Left colon (tissue), 2 donors: Measurements from ENCODE around the gene VPS50. TPM values are rescaled to one million over a fixed set of nuclear protein-coding genes. Genes with fewer than 3 reads are reported as not detected.

Source experiments
- ATAC-seq: fragments of 200-7000 bp; cut with Tn5 transposase; one replicate; pipeline ENCODE4 v1.9.1; 2020; ENCODE audit warnings: mild to moderate bottlenecking, moderate library complexity
- DNase-seq, 2 donors: peaks; one replicate each; pipeline ENCODE4 v3.0.0-alpha.2; 2020
- intact Hi-C, 2 donors: fragments of 100-400 bp; cut with DNase I in 1 of 2; cut with micrococcal nuclease in 1 of 2; formaldehyde crosslinking; loops; one replicate each; pipeline versions ENCODE4 v1.11.2 to v1.14.0; 2022; cut with DNase I, micrococcal nuclease
- total RNA-seq, 2 donors: library from RNA; stranded (reverse); fragmentation: NEBNext Ultra II Directional; extraction: Animal tissue kit (Norgen Biotek cat#: 25700); gene quantifications; one replicate each; pipeline ENCODE4 v1.2.1, GENCODE V29; 2021
- donor health status: DM: no; HTN: no; CAD: no.
- donor health status: DM: yes; HTN: yes; CAD: no.

Gene VPS50
- total RNA-seq, 2 donors from 2014 or later, result 27.6 to 28.6 TPM

DNA sequence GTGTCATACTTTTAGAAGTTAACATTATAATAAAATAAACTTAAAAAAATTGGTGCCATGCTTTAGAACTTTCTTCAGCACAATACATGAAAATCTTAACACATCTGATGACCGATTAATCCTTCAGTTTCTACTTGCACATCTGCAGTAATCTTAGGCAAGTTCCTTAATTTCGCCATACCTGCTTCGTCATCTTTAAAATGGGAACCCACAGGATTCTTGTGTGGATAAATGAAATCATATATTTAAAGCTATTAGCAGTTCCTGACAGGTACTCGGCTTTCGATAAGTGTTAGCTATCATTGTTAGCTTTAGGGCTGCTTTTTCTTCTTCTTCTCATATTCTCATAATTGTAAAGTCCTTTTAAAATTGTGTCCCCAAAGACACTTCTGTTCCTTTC lies 907 bp upstream of the VPS50 start:
- intact Hi-C loops, result no loop called here
- ATAC-seq (no peak), DNase-seq (no peak)

DNA sequence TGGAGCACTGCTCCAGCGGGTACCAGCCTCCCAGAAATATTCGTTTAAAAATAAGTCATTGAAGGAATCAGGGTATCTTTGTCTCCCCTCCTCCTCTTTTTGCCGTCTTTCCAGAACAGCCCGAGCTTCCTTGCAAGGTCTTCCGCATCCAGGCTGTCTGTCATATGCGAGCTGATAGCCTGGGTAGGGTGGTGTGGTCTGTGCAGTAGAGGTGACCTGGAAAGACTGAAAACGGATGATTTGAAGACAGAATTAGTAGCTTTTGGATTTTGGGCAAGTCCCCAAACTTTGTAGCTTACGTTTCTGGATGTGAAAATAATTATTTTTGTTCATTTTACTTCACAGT lies 480 bp downstream of the VPS50 start:
- DNase-seq (no peak), ATAC-seq (peak; percentile 34)
- intact Hi-C loops, result no loop called here

DNA sequence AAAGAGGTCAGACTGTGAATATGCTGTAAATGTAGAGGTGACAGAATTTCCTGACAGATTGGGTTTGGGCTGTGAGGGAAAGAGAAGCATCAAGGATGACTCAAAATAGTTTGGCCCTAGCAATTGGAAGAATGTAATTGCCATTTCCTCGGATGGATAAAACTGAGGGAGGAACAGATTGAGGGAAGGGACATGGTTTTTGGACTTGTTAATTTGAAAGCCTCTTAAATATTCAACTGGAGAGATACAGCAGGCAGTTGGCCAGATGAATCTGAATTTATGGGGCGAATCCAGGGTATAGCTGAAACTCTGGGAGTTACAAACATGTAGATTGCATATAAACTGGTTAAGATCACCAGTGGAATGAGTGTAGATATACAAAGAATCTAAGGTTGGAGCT lies 3.4 kb downstream of the VPS50 start:
- DNase-seq, result no peak
- intact Hi-C loops, result no loop called here

DNA sequence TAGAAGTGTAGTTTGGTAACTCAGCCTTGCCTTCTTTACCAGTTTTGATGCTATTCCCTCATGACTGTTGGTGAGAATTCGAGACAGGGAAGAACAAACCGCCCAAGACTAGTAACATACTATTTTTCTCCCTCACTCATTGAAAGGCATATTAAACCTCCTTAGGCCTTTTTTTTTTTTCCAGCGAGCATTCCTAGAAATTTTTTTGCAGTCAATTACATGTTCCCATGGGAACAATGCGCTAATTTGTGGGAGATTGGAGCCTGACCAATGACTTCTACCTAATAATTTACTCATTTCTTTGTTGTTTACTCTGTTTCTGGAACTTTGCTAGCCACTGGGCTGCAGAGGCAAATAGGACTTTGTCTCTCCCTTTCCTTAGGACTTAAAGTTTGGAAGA lies 6.0 kb downstream of the VPS50 start:
- no peak for ATAC-seq
- DNase-seq, result no peak
- intact Hi-C loops, result no loop called here

More for the DNA sequence above, 3.4 kb downstream of the VPS50 start:
- ATAC-seq, result no peak

DNA sequence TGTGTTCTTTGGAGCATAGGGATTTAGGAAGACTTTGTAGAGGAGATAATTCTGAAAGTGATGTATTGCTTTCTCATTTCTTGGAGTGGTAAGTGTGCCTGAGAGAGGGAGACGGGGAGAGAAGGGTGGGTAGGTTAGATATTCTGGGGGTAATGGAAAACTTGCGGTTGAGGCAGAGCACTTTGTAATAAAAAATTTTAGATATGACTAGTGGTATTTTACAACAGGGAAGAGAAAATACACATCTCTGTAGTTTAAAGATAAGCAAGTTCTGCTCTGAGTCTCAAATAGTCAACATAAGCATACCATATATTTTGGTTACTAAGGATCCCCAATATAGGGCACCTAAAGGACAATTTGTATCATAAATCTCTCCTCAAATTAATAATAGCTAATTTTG lies 6.6 kb downstream of the VPS50 start:
- ATAC-seq, result no peak
- DNase-seq, result no peak
- intact Hi-C loops, result no loop called here

DNA sequence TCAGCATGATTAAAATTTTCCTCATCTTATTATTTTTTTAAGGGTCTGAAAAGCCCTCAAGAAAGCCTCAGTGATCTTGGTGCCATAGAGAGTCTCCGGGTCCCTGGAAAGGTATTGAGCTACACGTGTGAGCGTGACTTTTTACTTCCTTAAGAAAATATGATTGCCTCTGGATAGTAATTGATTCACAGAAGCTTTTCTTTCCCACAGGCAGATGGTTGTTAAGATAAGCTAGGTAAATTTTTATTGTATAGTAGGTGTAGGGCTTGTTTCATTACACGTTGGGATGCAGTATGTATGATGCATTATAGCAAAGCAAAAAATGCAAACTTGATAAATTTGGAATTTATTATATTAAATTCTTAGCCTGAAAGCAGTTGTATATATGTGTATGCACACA lies 7.7 kb downstream of the VPS50 start:
- ATAC-seq, result peak; percentile 89
- intact Hi-C loops, result loop anchor here in 1 of 2 donors (10.0 kb wide), 1 partner anchor 315 kb away; no protein-coding TSS in a partner anchor
- DNase-seq, result no peak

DNA sequence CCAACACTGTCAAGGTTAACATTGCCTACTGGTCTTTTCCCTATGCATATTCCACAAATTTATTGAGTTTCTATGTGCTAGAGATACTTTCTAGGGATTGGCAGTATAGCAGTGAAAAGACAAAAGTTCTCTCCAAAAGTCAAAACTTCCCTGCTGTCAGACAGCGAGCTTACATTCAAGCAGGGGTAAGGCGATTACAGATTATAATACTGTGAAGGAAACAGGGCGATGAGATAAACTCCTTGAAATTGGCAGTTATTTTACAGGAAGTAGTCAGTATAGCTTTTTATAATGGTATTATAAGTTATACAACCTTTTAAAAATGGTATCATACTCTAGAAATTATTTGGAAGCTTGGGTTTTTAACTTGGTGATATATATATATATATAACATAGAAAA lies 9.9 kb downstream of the VPS50 start:
- DNase-seq (no peak), ATAC-seq (no peak)
- intact Hi-C loops, result loop anchor here in 1 of 2 donors (10.0 kb wide), 1 partner anchor 313 kb away; no protein-coding TSS in a partner anchor

DNA sequence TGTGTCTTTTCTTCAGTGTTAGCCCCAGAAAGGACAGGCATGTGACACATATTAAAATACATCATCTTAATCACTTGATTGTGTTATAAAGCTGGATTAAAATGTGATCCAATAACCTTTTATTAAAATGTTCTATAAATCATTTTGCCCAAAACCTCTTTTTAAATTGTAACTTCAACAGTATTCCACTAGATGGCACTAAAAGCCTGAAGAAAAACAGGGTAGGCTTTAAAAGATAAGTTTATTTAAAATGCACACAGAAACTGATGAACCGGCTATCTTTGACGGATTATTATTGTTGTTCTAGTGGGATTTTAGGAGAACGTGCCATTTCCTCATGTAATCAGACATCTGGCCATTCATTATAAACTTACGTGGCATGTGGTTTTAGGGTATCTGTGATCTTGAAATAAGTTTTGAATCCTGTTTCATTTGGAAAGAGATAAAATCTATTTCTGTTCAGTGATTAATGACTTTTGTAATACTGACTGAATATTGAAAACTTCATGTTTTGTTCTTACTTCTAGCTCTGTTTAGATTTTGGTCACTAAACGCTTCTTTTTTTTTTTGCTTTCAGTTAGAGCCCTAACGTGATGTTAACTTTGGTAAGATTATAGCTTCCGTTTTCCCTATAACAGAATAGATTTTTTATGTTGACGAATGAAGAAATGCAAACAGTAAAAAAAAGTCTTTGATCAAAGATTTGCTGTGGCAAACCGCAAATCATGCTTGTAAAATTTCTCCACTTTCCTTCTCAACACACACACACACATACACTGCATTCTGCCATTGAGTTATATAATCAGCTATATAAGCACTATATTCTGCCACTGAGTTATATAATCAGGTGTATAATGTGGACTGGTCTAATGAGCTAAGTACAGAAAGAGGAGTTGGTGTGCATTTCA lies 13.6 kb downstream of the VPS50 start:
- intact Hi-C loops, result loop anchor here in 1 of 2 donors (10.0 kb wide), 1 partner anchor 309 kb away; no protein-coding TSS in a partner anchor
- ATAC-seq (peak; percentile 83), DNase-seq (no peak)

DNA sequence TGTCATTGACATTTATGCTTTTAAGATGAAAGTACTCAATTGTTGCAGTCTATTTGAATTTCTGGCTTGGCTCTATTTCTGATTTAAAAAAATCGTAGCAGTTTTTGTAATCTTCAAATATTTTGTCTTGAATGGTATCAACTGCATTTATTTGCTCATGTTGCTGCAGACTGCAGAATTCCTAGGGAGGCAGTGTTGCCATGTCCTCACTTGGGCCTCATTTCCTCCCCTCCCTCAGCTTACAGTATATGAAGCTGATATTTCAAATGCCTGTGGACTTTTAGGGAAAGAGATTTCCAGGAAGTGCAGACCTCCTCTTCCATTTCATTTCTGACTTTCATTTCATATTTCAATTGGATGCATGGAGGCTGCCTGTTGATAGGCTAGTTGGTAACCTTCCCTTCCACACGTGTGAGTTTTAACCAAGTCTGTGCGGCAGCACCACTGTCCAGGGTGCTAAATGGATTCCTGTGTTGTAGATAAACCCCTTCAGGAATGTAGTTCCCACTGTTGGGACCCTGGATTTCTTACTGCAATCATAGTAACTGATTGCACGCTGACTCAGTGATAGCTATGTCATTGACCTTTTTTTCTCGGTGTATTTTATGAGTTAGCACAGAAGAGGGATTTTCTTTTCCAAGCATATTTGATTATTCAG lies 17.5 kb downstream of the VPS50 start:
- DNase-seq, result no peak
- intact Hi-C loops, result loop anchor here in 1 of 2 donors (10.0 kb wide), 1 partner anchor 305 kb away; no protein-coding TSS in a partner anchor

DNA sequence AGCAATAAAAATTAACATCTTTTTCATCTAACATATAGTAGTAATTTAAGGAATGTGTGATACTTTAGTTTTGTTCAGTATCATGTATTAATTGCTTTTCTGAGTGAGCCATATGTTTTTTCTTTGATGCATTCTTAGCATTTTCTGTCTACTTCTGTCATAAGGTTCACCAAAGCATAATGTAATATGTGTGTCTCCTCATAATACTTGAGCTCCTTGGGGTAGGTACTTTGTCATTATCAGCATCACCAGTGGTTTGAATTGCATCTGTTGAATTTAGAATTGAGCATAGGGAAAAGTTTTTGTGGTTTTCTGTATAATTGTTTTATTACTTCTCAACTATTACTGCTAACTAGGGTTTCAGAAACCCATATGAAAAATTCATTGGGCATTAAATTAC lies 26.5 kb downstream of the VPS50 start:
- ATAC-seq (no peak), DNase-seq (no peak)
- intact Hi-C loops, result no loop called here

More for the DNA sequence above, 17.5 kb downstream of the VPS50 start:
- ATAC-seq, result no peak

DNA sequence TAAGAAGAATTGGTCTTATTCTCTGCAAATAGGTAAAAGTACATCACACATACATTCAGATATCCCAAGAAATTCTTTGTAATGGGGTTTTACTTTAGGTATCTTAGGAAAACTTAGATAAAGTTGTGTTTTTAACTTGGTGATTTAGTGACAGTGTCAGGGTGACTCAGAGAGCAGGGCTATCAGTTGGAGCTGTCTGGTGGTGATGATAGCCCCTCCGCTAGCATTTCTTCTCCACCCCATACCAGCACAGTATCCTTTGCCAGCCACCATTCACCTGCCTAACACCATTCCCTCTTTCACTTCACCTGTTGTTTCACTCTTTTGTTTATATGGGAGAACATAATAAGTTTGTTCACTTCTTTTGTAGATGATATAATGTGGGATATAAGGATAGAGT lies 30.4 kb downstream of the VPS50 start:
- no peak for ATAC-seq
- intact Hi-C loops, result no loop called here
- DNase-seq, result no peak

DNA sequence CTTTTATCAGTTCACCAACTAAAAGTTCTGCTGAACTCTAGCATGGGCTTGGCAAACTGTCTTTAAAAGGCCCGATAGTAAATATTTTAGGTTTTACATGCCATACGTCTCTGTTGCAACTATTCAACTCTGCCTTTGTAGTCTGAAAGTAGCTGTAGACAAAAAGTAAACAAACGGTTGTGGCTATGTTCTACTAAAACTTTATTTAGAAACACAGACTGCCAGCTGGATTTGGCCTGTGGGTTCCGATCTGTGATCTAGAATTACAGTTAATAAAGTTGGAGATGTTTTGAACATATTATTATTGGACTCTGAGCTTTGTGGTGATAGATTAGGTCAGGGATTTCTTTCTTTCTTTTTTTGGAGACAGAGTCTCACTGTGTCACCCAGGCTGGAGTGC lies 33.1 kb downstream of the VPS50 start:
- intact Hi-C loops, result no loop called here
- ATAC-seq, result no peak
- DNase-seq, result no peak

DNA sequence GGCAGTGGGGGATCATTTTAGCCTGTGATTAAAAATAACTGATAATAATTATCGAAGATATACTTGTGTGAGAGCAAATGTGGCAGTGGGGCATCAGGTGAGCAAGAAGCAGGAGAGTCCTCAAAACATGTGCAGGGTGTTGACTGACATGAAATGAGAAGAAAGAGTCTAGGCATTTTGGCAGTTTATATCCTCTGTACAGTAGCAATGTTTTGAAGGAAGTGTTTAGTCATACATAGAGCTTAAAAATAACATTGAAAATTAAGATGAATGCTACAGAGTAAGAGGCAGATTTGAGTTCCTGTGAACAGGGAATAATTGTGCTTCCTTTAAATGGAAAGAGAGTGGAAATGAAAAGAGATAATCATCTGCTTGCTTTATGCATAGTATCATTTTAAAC lies 47.4 kb downstream of the VPS50 start:
- intact Hi-C loops, result no loop called here
- DNase-seq (no peak), ATAC-seq (no peak)

DNA sequence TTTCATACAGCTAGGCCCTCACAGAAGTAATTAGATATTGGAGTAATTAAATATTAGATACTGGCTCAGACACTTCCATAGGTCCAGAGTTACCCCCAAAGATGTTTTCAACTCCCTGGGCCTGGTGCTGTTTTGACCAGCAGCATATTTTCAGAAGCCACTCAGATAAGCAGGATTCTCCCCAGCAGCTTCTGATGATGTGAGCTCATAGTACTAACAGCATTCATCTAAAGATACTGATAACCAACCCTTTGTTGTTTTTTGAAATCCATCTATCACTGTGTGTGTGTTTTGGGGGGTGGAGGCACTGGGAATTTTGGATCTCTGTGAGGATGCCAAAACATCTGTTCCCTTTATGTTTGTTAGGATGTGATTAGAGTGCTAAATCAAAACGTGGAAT lies 52.7 kb downstream of the VPS50 start:
- ATAC-seq, result no peak
- intact Hi-C loops, result no loop called here
- no peak for DNase-seq

DNA sequence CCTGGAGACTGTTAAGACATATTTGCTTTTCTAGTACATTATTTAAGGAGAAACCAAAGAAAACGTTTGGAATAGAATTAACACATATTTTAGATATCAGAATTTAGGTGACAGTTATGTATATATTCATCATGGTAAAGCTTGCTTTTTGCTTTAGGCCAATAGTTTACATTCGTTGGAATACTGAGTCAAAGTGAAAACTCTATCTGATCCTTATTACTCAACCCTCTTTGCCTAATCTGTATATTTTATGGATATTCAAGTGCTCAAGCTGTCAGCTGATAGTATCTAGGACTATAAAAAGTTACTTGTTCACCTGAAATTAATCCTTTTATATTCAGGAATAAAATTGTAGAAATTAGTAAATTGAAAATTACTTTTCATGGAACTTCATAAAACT lies 61.1 kb downstream of the VPS50 start:
- DNase-seq, result no peak
- intact Hi-C loops, result no loop called here

DNA sequence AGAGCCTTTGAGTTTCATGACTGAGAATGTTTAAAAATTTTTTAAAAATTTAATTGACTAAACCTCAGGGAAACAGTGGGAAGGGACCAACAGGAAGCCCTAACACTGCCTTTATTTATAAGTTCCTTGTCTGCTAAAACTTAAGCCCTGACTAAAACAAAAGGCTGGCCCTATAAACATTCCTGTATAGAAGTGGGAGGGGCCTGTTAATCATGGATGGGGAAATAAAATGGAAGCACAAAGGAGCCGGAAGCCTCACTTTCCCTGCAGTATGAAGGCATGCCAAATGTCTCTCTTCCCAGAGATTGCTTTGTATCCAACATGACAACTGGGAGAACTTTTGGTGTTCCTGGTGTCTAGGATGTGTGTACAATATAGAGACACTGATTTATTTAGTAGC lies 66.0 kb downstream of the VPS50 start:
- ATAC-seq, result no peak
- intact Hi-C loops, result no loop called here
- DNase-seq, result no peak

More for the DNA sequence above, 61.1 kb downstream of the VPS50 start:
- no peak for ATAC-seq

DNA sequence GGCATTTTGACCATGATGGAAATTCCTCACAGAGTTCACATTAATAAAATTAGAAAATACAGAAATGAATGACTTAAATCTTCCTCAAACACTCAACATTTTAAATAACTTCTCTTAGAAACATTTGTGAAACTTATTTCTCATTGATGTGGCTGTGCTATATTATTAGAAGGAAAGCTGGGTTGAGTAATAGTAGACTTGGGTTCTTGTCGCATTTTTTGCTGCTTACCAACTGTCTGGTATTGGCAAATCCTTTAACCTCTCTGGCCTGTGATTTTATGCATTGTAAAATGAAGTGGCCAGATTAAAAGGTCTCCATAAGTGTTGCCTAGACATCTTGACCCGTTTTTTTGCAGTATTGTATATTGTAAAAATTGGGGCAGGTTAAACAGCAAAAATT lies 66.5 kb downstream of the VPS50 start:
- ATAC-seq (no peak), DNase-seq (no peak)
- intact Hi-C loops, result no loop called here

DNA sequence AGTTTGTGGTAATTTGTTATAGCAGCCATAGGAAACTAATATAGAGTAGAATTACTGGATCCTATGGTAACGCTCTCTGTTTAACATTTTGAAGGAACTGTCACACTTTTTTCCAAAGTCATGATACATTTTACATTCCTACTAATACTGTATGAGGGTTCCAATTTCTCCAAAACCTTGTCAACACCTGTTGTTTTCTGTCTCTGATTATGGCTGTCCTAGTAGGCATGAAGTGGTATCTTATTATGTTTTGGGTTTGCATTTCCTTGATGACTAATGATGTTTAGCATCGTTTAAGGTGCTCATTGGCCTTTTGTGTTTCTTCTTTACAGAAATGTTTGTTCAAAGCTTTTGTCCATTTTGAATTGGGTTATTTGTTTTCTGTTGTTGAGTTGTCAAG lies 69.6 kb downstream of the VPS50 start:
- intact Hi-C loops, result no loop called here
- ATAC-seq, result no peak

DNA sequence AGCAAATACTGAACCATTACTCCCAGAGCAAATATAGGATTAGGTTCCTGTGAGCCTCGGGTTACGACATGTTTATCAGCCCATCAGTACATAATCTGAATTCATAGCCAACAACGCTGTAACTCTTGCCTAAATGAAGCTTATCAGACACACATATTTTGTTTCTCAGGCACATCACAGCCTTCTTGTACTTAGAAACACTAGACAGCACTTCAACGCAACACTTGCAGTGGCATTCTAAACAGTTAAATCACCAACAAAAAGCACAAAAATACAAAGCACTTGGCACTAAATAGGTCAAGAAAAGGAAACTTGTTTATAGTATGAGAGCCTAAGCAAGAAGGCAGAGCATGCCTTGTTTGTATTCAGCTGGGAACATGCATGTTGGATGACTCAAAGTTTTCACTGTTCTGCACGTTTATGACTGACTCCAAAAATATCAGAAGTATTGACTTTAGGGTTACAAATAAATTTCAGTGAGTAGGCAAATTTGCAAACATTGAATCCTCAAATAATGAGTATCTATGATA lies 75.0 kb downstream of the VPS50 start:
- ATAC-seq, result no peak
- DNase-seq, result no peak
- intact Hi-C loops, result no loop called here

More for the DNA sequence above, 69.6 kb downstream of the VPS50 start:
- DNase-seq, result no peak

DNA sequence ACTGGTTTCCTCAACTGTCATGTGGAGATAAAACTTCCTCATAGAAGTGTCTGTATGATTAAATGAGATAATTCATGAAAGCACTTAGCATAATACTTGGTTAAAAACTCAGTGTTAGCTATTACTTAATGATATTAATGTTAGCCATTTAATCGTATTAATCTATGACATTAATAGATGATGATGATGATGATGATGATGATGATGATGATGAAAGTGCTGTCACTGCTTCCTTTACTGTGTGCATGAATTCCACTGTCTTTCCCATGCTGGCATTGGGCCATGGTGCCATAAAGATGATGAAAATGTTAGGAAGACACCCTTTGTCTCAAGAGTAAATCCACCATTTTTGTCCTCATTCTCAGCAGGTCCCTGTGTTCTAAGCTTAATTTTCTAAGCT lies 75.8 kb downstream of the VPS50 start:
- ATAC-seq, result no peak
- intact Hi-C loops, result no loop called here

More for the DNA sequence above, 75.8 kb downstream of the VPS50 start:
- no peak for DNase-seq
